Retinal pigment epithelial cell (primary cell): ENCODE measurements around the gene KIAA1958.

Experiments used
- DNase-seq: peaks from one replicate; pipeline ENCODE4 v3.0.0-alpha.2; 2010; ENCODE audit warnings: low read depth
- H3K4me3 ChIP-seq: 2 replicates; pipeline ENCODE4 v1.5.1; 2011; ENCODE audit warnings: mild to moderate bottlenecking, low read length, control low read depth, moderate library complexity
- CTCF ChIP-seq: conservative IDR thresholded peaks from 2 replicates; pipeline ENCODE4 v1.5.1; 2011; ENCODE audit warnings: low read depth, low read length, control low read depth, inconsistent platforms

Gene KIAA1958

GRCh38 chr9:112545237-112545636 lies 58.6 kb downstream of the KIAA1958 start:
- DNase-seq = no peak
- no peak overlapping the region for H3K4me3 ChIP-seq
- no peak for TF ChIP-seq CTCF

DNA sequence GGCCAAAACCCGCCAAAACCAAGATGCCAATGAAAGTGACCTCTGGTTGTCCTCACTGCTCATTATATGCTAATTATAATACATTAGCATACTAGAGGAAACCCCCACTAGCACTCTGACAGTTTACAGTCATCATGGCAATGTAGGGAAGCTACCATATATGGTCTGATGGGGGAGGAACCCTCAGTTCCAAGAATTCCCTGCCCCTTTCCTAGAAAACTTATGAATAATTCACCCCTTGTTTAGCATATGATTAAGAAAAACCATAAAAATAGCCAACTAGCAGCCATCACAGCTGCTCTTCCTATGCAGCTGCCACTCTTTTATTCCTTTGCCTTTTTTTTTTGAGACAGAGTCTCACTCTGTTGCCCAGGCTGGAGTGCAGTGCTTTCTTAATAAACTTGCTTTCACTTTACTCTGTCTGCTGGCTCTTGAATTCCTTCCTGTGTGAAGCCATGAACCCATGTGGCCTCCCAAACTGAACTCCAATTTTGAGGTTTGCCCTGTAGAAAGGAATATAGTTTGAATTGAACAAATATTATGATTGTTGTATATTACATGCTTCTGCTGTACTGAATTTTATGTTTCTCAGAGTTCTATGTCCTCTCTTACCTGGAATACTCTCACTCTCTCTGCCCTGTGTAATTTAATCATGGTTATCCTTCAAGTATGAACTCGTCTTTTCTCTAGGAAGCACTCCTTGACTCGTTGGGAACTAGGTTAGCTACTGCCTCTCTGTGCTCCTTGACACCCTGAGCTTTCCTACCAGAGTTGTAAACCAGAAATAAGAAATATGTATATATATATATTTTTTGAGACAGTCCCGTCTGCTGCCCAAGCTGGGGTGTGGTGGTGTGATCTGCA lies 59.8 kb downstream of the KIAA1958 start:
- H3K4me3 ChIP-seq = no peak overlapping the region
- TF ChIP-seq CTCF = no peak
- no peak for DNase-seq

- no peak for TF ChIP-seq CTCF
- H3K4me3 ChIP-seq = no peak overlapping the region
- no peak for DNase-seq
These were observed 61.4 kb downstream of the KIAA1958 start for GRCh38 chr9:112548051-112548440.

GRCh38 chr9:112548836-112549595 lies 62.4 kb downstream of the KIAA1958 start:
- H3K4me3 ChIP-seq = no peak overlapping the region
- TF ChIP-seq CTCF = no peak
- DNase-seq = no peak

GRCh38 chr9:112550531-112550930 lies 63.9 kb downstream of the KIAA1958 start:
- TF ChIP-seq CTCF = no peak
- DNase-seq = no peak
- no peak overlapping the region for H3K4me3 ChIP-seq

DNA sequence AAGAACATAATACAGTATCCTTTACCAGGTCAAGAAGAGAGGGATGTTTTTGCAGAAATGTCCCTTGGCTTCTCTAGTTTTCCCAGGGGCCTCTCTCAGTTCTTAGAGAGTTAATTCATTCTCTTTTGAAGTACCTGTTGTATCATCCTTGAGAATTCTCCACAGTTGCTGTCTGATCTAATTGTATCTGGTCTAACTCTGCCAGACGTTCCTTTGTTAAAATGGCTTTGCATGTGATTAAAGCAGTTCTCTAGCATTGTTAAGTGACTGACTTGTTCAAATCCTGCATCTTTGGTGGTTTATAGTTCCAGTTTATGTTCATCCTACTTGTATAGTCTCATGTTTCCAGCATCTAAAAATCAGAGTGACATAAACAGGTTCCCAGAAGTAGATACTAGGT lies 65.0 kb downstream of the KIAA1958 start:
- H3K4me3 ChIP-seq = no peak overlapping the region
- no peak for DNase-seq
- no peak for TF ChIP-seq CTCF
